Ramos (cell line): ENCODE measurements around the gene GAMT.
"Not testable (repeated sequence)": the region's sequence is repeated elsewhere in the genome, so short reads cannot be mapped to it uniquely, and the experiment has no call there.

Experiments used
- in situ Hi-C: fragments of 300-500 bp; cut with MboI; formaldehyde crosslinking; loops from one replicate; pipeline ENCODE4 v1.14.3; 2022; ENCODE audit warnings: low sequenced_read_pairs; ENCODE audit not compliant: unreplicated experiment

The GAMT gene

DNA sequence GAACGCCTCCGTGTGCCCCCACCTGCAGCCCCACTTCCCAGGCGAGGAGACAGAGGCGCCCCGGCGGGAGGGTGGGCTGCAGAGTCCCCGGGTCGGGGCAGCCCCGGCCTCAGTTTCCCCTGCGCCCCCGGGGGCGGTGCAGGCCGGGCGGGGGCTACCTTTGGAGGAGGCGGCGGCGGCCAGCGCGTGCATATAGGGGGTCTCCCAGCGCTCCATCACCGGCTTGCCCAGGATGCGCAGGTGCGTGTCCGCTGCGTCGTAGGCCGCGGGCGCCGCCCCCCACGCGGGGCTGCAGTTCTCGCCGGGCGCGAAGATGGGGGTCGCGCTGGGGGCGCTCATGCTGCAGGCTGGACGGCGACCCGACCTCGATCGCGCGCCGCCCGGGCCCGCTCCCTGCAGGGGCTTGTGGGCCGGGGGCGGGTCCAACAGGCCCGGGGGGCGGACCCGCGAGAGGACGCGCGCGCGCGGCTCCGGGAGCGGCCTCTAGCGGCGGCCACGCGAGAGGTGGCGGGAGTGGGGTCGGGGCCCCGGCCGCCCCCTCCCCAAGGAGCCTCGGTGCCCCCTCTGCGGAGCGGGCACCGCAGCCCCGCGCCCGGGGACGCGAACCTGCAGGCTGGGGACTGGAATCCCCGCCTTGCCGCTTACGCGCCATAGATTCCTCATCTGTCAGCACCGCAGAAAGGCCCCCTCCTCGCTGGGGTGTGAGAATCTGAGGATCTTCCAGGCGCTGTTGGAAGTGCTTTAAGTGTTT, at the start of gene GAMT:
Gene GAMT, minus strand, starts transcription at position 405 of the 751 bp plus-strand sequence. Its CDS starts 66 bp downstream, at position 339.
- in situ Hi-C loops, result no loop called here

DNA sequence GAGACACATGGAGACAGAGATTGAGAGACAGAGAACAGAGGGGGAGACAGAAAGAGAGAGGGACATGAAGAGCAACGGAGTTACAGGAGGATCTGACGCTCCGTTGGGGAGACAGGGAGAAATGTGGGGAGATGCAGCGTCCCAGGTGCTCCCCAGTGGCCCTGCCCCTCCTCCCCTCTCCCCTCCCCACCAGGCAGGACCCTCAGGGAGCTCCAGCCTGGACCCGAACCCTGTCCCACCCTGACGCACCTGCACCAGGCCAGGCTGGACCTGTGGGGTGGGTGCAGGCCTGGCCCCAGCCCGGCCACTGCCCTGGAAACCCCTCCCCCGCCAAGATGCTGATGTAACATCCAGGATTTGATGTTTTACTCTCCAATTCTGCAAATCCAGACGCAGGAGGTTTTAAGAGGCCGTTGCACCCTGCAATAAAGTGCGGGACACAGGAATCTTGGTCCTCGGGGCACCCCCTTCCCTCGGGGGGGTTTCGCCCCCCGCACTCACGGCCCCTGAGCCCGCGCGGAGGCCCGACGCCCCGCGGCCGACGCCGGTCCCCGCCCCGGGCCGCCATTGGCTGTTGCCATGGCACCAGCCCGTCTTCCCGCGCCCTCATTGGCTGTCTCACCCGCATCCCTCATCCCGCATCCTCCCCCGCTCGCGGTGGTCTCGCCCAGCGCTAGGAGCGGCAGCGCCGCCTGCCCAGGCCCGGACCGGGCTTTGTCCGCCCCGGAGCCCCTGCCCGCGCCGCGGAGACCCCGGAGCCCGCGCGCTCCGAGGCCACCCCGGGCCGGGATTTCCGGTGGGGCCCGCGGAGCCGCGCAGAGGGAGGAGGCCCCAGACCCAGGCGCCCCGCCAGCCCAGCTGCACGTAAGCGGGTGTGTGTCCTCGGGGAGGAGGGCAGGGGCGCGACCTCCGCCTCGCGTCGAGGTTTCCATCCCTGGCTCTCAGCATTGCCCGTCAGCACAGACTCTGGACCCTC, 48.4 kb upstream of the GAMT start, which contains the start of gene APC2:
Gene APC2, plus strand, starts transcription at position 655 of the 976 bp plus-strand sequence. CDS start 2,881 bp downstream, outside the sequence.
- in situ Hi-C loops, result no loop called here

DNA sequence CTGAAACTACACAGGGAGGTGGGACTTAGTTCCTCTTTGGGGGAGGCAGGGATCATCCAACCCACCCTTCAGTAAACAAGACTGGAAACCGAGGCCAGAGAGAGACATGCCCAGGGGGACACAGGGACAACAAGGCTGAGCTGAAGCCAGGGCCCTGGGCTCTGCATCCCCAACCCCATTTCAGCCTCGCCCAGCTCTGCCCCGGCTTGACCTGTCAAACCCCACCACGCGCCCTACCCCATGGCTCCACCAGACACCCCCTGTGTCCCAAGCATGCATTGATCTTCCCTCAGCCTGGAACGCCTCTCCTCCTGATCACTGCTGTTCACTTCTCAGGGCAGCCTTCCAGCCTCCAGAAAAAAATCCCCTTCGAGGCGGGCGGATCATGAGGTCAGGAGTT, 46.6 kb upstream of the GAMT start:
- in situ Hi-C loops, result no loop called here

- in situ Hi-C loops, result no loop called here
Observed at GRCh38 chr19:1447504-1447903, 46.2 kb upstream of the GAMT start.

GRCh38 chr19:1446713-1447481, 45.6 kb upstream of the GAMT start:
- in situ Hi-C loops, result no loop called here

DNA sequence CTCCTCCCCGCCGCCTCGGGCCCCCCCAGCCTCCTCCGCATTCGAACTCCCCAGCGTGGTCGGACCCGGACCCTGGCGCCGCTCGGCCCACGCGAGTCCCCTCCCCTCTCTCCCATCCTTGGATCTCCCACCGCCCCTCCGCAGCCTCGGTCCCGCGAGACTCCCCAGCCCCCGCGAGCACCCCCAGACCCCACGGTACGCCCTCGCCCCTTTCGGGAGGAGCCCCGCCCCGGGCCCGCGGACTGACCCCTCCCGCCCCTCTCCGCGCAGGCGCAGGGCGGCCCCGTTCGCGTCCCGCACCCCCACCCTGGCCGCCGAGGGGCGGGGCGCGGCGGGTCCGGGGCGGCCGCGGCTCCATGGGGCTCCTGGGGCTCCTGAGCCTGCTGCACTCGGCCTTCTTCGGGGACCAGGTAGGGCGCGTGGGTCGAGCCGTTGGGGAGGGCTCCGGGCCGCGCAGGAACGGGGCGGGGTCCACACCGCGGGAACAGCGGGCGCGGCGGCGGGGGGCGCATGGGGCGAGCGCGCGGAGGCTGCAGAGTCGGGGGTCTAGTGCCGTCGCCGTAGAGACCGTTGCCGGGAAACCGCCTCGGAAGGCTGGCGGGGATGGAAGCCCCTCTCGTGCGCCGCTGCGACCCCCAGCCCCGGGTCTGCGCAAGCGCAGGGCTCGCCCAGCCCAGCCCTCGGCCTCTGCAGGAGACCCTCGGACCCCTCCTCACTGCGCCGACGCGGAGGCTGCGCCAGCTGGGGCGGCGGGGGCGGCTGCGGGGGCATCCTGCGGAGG, 44.8 kb upstream of the GAMT start:
- in situ Hi-C loops, result no loop called here

- in situ Hi-C loops, result no loop called here
Observed at GRCh38 chr19:1445185-1445931, 44.0 kb upstream of the GAMT start.

DNA sequence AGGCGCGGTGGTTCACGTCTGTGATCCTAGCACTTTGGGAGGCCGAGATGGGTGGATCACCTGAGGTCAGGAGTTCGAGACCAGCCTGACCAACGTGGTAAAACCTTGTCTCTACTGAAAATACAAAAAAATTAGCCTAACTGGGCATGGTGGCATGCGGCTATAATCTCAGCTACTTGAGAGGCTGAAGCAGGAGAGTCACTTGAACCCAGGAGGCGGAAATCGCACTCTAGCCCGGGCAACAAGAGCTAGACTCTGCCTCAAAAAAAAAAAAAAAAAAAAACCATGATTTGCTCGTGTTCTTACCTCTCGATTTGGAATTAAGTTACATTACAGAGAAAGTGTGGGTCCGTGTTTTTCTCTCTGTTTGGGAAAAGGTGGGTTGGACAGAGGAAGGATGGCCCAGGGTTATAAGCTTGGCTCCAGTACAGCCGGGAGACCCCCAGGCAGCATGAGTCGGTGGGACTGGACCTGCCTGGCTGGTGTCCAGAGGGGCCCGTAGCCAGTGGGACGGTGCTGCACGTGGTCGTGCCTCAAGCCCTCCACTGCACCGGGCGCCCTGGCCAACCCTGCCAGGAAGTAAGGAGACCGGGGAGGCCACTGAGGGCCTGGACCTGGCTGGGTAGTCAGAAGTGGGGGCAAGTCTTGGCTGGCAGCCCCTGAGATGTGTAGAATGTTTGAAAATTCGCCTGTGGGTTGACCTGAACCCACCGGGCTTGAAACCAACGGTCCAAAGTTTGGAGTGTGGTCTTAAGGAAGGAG, 40.5 kb upstream of the GAMT start:
- in situ Hi-C loops, result no loop called here

DNA sequence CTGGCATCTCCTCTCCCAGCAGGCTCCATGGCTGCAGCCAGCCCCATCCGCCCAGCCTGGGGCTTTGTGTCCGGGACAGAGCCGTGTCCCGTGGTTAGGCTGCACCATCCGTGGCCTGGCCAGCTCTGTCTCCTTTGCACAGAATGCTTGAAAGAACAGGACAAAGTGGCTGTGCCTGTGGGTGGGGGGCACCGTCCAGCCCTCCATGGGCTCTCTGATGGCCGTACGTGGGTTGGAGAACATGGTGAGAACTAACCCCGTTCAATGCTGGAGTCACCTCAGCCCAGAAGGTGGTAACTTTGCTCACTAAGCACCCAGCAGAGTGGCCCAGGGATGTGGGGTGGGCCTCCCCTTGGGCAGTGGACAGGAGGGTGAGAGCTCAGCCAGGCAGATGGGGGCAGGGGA, 39.7 kb upstream of the GAMT start:
- in situ Hi-C loops, result no loop called here

GRCh38 chr19:1440418-1440801, 39.1 kb upstream of the GAMT start:
- in situ Hi-C loops, result no loop called here

DNA sequence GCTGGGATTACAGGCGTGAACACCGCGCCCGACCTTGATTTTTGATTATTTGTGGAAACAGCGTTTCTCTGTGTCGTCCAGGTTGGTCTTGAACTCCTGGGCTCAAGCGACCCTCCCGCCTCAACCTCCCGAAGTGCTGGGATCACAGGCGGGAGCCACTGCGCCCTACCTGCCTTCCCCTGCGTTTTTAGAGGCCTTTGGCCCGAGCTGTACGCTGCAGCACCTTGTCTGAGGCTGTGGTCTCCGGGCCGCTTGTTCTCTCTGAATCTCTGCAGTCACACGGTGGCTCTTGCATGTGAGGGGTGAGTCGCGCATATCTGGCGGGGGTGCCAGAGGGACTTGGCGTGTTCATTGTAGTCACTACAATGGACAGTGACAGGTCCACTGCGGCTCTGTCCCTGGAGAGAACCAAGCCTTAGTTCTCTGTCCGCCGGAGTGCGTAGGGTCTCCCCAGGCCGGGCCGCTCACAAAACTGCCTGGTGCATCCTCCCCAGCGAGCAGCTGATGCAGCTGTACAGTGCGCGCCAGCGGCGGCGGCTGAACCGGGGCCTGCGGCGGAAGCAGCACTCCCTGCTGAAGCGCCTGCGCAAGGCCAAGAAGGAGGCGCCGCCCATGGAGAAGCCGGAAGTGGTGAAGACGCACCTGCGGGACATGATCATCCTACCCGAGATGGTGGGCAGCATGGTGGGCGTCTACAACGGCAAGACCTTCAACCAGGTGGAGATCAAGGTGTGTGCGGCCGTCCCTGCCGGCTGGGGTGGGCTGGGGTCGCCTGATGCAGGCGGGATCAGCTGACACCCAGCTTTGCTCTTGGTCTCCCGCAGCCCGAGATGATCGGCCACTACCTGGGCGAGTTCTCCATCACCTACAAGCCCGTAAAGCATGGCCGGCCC, 38.4 kb upstream of the GAMT start:
- in situ Hi-C loops, result not testable (repeated sequence)

- in situ Hi-C loops, result no loop called here
Observed at GRCh38 chr19:1438933-1439354, 37.6 kb upstream of the GAMT start.

DNA sequence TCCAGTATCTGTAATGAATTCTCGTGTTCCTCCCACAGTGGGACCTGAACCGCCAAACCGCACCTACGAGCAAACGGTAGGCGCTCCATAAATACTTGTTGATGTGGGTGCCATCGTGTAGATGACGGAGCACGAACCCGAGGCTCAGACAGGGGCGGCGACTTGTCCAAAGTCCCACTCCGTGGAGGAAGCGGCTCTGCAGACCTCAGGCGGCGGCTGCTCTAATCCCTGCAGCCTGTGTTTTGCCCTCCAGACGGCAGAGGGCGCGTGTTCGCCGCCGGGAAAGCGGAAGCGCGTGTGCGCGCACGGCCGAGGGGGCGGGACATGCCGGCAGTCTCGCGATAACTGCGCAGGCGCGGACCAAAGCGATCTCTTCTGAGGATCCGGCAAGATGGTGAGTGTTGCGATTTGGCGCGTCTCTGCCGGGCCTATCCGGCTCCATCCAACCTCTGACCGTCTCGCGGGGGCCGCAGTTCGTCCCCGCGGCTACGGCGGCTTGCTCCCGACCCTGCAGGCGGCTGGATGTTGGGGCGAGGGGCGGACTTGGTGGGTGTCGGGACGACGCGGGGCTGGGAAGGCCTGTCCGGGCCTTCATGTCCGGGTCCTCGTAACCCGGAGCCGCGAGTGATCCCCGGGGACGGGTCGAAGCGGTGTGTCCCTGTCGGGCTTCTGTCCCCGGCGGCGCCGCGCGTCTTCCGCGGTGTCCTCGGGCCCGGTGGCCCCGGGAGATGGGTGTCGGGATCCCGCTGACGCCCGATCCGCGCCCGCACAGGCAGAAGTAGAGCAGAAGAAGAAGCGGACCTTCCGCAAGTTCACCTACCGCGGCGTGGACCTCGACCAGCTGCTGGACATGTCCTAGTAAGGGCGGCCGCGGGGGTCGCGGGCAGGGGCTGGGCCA, 36.9 kb upstream of the GAMT start, which contains the start of gene RPS15:
Gene RPS15, plus strand, starts transcription at position 362 of the 898 bp plus-strand sequence. Its CDS starts 30 bp downstream, at position 392.
- in situ Hi-C loops, result no loop called here

GRCh38 chr19:1437609-1438008, 36.3 kb upstream of the GAMT start:
- in situ Hi-C loops, result no loop called here

- in situ Hi-C loops, result no loop called here
Observed at GRCh38 chr19:1435378-1435989, 34.1 kb upstream of the GAMT start.
